Measurements from ENCODE around the gene FOXI2.

The FOXI2 gene

DNA sequence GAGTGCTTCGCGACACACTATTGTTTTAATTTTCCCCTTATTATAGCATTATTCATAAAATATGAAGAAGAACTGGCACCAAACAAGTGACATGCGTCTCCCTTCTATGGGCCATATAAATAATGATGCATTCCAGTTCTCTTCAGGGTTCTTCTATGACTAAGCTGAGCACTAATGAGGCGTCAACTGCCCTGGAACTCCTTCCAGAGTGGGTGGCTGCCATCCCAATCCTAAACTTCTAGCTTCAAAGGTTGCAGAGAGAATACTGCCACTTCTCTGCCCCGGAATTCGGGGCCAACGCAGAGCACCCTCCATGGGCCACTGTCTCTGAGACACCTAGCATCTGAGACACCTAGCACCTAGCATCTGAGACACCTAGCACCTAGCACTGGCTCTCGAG is 37.7 kb upstream of the FOXI2 start:
- Histone ChIP-seq H3K4me3 (ENCODE audit: control insufficient read depth in 1 of 7, extremely low read depth in 1 of 7, insufficient read depth in 4 of 7, low read depth in 2 of 7, low read length in 6 of 7) (no peak overlapping the region), H3K9me3 (ENCODE audit: control extremely low read depth in 1 of 5, control insufficient read depth in 4 of 5, insufficient read depth in 2 of 5, low read depth in 1 of 5, low read length in 4 of 5) (peaks cover 0 to 4% (median 0%) of the 10 kb centered on the region in 5 experiments), H3K4me1 (ENCODE audit: control extremely low read depth in 1 of 4, control insufficient read depth in 4 of 4, insufficient read depth in 4 of 4, low read length in 3 of 4) (no peaks in the 10 kb centered on the region), H3K27ac (ENCODE audit: insufficient read depth in 1 of 2, low read depth in 1 of 2, low read length in 2 of 2, poor library complexity in 1 of 2, severe bottlenecking in 2 of 2) (no peak overlapping the region), H3K36me3 (ENCODE audit: control insufficient read depth in 4 of 4, insufficient read depth in 4 of 4, low read length in 3 of 4) (no peaks in the 10 kb centered on the region), H3K27me3 (replicated peaks in 2 of 5; ENCODE audit: control insufficient read depth in 4 of 5, insufficient read depth in 5 of 5, low read length in 4 of 5) (peaks cover 0 to 8% (median 0%) of the 10 kb centered on the region in 5 experiments)
- 81% methylated on average over 6 of the region's 8 CpGs for WGBS (ENCODE audit: insufficient coverage)
- CTCF ChIA-PET: no interaction called here
- DNase-seq: no peak
- POLR2A ChIA-PET: no interaction called here

DNA sequence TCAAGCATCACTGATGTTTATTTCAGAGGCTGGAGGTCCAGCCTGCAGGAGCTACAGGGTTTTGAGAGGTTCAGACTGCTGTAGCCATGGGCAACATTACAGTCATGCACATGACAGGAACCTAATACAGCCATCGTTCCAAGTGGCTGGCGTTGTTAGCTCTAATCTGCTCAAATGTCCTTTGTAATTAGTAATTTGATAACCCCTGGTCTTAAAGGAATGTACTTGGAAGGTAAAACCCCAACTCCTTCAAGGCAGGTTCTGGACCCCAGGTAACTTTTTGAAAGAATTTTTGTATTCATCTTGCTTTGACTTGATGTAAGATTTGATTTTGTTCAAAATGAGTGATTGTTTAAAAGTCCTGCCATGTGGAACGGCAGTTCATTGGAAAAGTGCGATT is 34.7 kb upstream of the FOXI2 start:
- Histone ChIP-seq H3K27ac (ENCODE audit: insufficient read depth in 1 of 2, low read depth in 1 of 2, low read length in 2 of 2, poor library complexity in 1 of 2, severe bottlenecking in 2 of 2) (no peak overlapping the region), H3K4me1 (ENCODE audit: control extremely low read depth in 1 of 4, control insufficient read depth in 4 of 4, insufficient read depth in 4 of 4, low read length in 3 of 4) (no peaks in the 10 kb centered on the region), H3K4me3 (ENCODE audit: control insufficient read depth in 1 of 7, extremely low read depth in 1 of 7, insufficient read depth in 4 of 7, low read depth in 2 of 7, low read length in 6 of 7) (no peak overlapping the region), H3K27me3 (replicated peaks in 2 of 5; ENCODE audit: control insufficient read depth in 4 of 5, insufficient read depth in 5 of 5, low read length in 4 of 5) (peaks cover 0 to 4% (median 2%) of the 10 kb centered on the region in 5 experiments), H3K9me3 (ENCODE audit: control extremely low read depth in 1 of 5, control insufficient read depth in 4 of 5, insufficient read depth in 2 of 5, low read depth in 1 of 5, low read length in 4 of 5) (no peaks in the 10 kb centered on the region), H3K36me3 (ENCODE audit: control insufficient read depth in 4 of 4, insufficient read depth in 4 of 4, low read length in 3 of 4) (no peaks in the 10 kb centered on the region)
- ChIA-PET POLR2A (no interaction called here), CTCF (no interaction called here)
- WGBS (ENCODE audit: insufficient coverage): 90% methylated on average over 4 of the region's 4 CpGs
- DNase-seq: no peak

DNA sequence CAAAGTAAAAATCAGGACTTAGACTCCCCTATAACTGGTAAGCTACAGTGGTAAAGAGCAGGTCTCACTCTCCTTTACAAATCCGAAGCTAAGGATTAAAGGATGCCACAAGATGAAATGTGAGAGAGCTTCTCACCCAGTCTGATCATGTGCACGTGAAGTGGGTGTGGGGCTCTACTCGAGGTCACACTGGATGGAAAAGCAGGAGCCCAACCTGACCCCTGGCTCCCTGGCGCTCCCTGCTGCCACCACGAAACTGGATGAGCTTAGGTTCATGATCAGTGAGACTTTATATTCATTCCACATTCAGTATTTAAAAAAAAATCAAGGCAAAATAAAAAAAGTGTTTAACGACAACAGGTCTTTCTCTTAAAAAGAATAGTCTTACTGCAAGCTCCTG is 21.7 kb upstream of the FOXI2 start:
- ChIA-PET POLR2A (no interaction called here), CTCF (interaction anchor here (0.6 to 4.2 kb wide), 17 partner anchors 25 to 1315 kb away, joined by 3 to 53 read pairs (median 3); no protein-coding TSS in a partner anchor)
- H3K36me3 ChIP-seq (ENCODE audit: control insufficient read depth in 4 of 4, insufficient read depth in 4 of 4, low read length in 3 of 4): no peaks in the 10 kb centered on the region
- DNase-seq: no peak
- no peaks in the 10 kb centered on the region for H3K27me3 ChIP-seq (replicated peaks in 2 of 5; ENCODE audit: control insufficient read depth in 4 of 5, insufficient read depth in 5 of 5, low read length in 4 of 5)
- WGBS (ENCODE audit: insufficient coverage): 88% methylated on average over 1 of the region's 6 CpGs
- H3K4me3 ChIP-seq (ENCODE audit: control insufficient read depth in 1 of 7, extremely low read depth in 1 of 7, insufficient read depth in 4 of 7, low read depth in 2 of 7, low read length in 6 of 7): no peak overlapping the region
- H3K27ac ChIP-seq (ENCODE audit: insufficient read depth in 1 of 2, low read depth in 1 of 2, low read length in 2 of 2, poor library complexity in 1 of 2, severe bottlenecking in 2 of 2): no peak overlapping the region
- no peaks in the 10 kb centered on the region for H3K9me3 ChIP-seq (ENCODE audit: control extremely low read depth in 1 of 5, control insufficient read depth in 4 of 5, insufficient read depth in 2 of 5, low read depth in 1 of 5, low read length in 4 of 5)
- no peaks in the 10 kb centered on the region for H3K4me1 ChIP-seq (ENCODE audit: control extremely low read depth in 1 of 4, control insufficient read depth in 4 of 4, insufficient read depth in 4 of 4, low read length in 3 of 4)

DNA sequence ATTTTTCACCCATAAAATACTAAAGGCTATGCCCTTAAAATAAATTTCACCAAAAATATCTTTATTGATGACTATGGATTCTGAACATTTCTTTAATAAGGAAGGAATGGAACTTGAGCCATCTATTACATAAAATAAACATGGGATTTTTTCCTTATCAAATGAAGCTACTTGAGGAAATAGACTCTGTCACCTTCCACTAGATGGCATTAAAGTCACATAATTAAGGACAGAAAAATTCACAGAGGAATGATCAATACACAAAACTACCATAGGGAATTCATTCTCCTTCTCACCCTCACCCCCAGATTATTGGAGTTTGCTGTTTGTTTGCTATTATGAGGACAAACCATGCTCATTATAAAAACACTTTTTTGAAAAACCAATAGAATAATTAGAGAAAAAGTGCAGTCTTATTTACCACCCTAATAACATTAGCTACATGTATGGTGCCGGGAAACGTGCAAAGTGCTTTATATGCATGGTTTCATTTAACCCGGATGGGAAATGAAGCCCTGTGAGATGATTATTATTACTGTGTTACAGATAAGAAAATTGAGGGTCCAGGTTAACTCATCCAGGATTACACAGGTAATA is 21.1 kb upstream of the FOXI2 start:
- H3K27ac ChIP-seq (ENCODE audit: insufficient read depth in 1 of 2, low read depth in 1 of 2, low read length in 2 of 2, poor library complexity in 1 of 2, severe bottlenecking in 2 of 2): no peak overlapping the region
- H3K27me3 ChIP-seq (replicated peaks in 2 of 5; ENCODE audit: control insufficient read depth in 4 of 5, insufficient read depth in 5 of 5, low read length in 4 of 5): no peaks in the 10 kb centered on the region
- H3K9me3 ChIP-seq (ENCODE audit: control extremely low read depth in 1 of 5, control insufficient read depth in 4 of 5, insufficient read depth in 2 of 5, low read depth in 1 of 5, low read length in 4 of 5): no peaks in the 10 kb centered on the region
- CTCF ChIA-PET: interaction anchor here (0.6 to 4.2 kb wide), 18 partner anchors 42 to 496 kb away, joined by 3 to 53 read pairs (median 3); no protein-coding TSS in a partner anchor
- no peaks in the 10 kb centered on the region for H3K4me1 ChIP-seq (ENCODE audit: control extremely low read depth in 1 of 4, control insufficient read depth in 4 of 4, insufficient read depth in 4 of 4, low read length in 3 of 4)
- no CpG with 5 or more reads among the region's 3 CpGs for WGBS (ENCODE audit: insufficient coverage)
- H3K36me3 ChIP-seq (ENCODE audit: control insufficient read depth in 4 of 4, insufficient read depth in 4 of 4, low read length in 3 of 4): no peaks in the 10 kb centered on the region
- POLR2A ChIA-PET: no interaction called here
- no peak overlapping the region for H3K4me3 ChIP-seq (ENCODE audit: control insufficient read depth in 1 of 7, extremely low read depth in 1 of 7, insufficient read depth in 4 of 7, low read depth in 2 of 7, low read length in 6 of 7)
- DNase-seq: peak; percentile 55 to 64 (median 56)

DNA sequence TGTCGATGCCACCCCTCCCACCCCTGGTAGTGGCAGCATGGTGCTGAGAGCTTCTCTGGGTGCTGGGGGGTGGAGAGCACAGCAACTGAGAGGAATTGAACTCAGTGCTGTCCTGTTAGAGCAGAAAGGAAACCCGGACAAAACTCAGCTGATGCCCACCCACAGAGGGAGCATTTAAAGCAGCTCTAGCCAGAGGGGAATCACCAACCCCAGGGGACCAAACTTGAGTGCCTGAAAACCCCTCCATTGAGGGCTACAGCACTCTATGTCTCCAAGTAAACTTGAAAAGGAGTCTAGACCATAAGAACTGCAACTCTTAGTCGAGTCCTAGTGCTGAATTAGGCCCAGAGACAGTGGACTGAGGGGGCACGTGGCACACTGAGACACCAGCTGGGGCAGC is 16.8 kb upstream of the FOXI2 start:
- H3K36me3 ChIP-seq (ENCODE audit: control insufficient read depth in 4 of 4, insufficient read depth in 4 of 4, low read length in 3 of 4): no peaks in the 10 kb centered on the region
- no peak overlapping the region for H3K27ac ChIP-seq (ENCODE audit: insufficient read depth in 1 of 2, low read depth in 1 of 2, low read length in 2 of 2, poor library complexity in 1 of 2, severe bottlenecking in 2 of 2)
- 79% methylated on average over 2 of the region's 4 CpGs for whole genome bisulfite sequencing (ENCODE audit: insufficient coverage)
- DNase-seq: no peak
- H3K27me3 ChIP-seq (replicated peaks in 2 of 5; ENCODE audit: control insufficient read depth in 4 of 5, insufficient read depth in 5 of 5, low read length in 4 of 5): no peaks in the 10 kb centered on the region
- H3K4me3 ChIP-seq (ENCODE audit: control insufficient read depth in 1 of 7, extremely low read depth in 1 of 7, insufficient read depth in 4 of 7, low read depth in 2 of 7, low read length in 6 of 7): no peak overlapping the region
- H3K9me3 ChIP-seq (ENCODE audit: control extremely low read depth in 1 of 5, control insufficient read depth in 4 of 5, insufficient read depth in 2 of 5, low read depth in 1 of 5, low read length in 4 of 5): peaks cover 0 to 7% (median 0%) of the 10 kb centered on the region in 5 experiments
- ChIA-PET CTCF (interaction anchor here (1.2 to 3.5 kb wide), 2 partner anchors 93 to 132 kb away, joined by 3 to 12 read pairs; no protein-coding TSS in a partner anchor), POLR2A (no interaction called here)
- H3K4me1 ChIP-seq (ENCODE audit: control extremely low read depth in 1 of 4, control insufficient read depth in 4 of 4, insufficient read depth in 4 of 4, low read length in 3 of 4): no peaks in the 10 kb centered on the region

DNA sequence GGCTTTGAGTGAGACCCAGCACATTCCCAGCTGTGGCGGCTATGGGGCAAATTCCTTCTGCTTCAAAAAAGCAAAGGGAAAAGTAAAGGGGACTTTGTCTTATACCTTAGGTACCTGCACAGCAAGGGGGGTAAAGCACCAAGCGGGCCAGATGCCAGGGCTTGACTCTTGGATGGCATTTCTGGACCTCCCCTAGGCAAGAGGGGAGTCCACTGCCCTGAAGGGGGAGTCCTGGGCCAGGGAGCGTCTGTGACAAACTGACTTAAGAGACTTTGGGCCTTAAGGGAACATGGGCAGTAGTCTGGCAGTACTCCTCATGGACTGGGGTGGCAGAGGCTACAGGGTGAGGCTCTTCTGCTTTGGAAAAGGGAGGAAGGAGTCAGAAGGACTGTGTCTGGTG is 16.1 kb upstream of the FOXI2 start:
- H3K27ac ChIP-seq (ENCODE audit: insufficient read depth in 1 of 2, low read depth in 1 of 2, low read length in 2 of 2, poor library complexity in 1 of 2, severe bottlenecking in 2 of 2): no peak overlapping the region
- POLR2A ChIA-PET: no interaction called here
- CTCF ChIA-PET: interaction anchor here (3.5 kb wide), 1 partner anchor 92 kb away, joined by 12 read pairs; no protein-coding TSS in a partner anchor
- H3K4me3 ChIP-seq (ENCODE audit: control insufficient read depth in 1 of 7, extremely low read depth in 1 of 7, insufficient read depth in 4 of 7, low read depth in 2 of 7, low read length in 6 of 7): no peak overlapping the region
- 50% methylated on average over 2 of the region's 3 CpGs for WGBS (ENCODE audit: insufficient coverage)
- peaks cover 0 to 8% (median 0%) of the 10 kb centered on the region in 5 experiments for H3K9me3 ChIP-seq (ENCODE audit: control extremely low read depth in 1 of 5, control insufficient read depth in 4 of 5, insufficient read depth in 2 of 5, low read depth in 1 of 5, low read length in 4 of 5)
- DNase-seq: no peak
- no peaks in the 10 kb centered on the region for H3K4me1 ChIP-seq (ENCODE audit: control extremely low read depth in 1 of 4, control insufficient read depth in 4 of 4, insufficient read depth in 4 of 4, low read length in 3 of 4)
- H3K36me3 ChIP-seq (ENCODE audit: control insufficient read depth in 4 of 4, insufficient read depth in 4 of 4, low read length in 3 of 4): no peaks in the 10 kb centered on the region
- H3K27me3 ChIP-seq (replicated peaks in 2 of 5; ENCODE audit: control insufficient read depth in 4 of 5, insufficient read depth in 5 of 5, low read length in 4 of 5): no peaks in the 10 kb centered on the region

DNA sequence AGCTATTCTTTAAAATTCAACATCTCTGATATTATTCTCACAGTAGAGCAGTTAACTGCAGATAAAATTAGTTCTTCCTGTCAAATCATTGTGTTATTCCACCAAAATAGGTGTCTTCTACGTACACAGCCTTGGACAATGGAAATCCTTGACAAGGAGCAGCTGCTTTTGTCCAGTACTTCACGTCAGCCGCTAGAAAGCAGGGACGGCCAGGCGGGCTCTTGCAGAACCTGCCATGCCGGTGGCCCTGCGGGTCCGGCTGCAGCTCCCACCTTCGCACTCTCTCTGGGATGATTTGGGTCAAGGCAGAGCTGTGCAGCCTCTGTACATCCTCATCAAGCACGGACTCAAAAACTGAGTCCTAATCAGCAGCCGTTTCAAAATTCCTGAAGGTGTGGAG is 2.2 kb upstream of the FOXI2 start:
- Histone ChIP-seq H3K27ac (ENCODE audit: insufficient read depth in 1 of 2, low read depth in 1 of 2, low read length in 2 of 2, poor library complexity in 1 of 2, severe bottlenecking in 2 of 2) (no peak overlapping the region), H3K4me1 (ENCODE audit: control extremely low read depth in 1 of 4, control insufficient read depth in 4 of 4, insufficient read depth in 4 of 4, low read length in 3 of 4) (peaks cover 0 to 26% (median 16%) of the 10 kb centered on the region in 4 experiments), H3K36me3 (ENCODE audit: control insufficient read depth in 4 of 4, insufficient read depth in 4 of 4, low read length in 3 of 4) (no peaks in the 10 kb centered on the region), H3K27me3 (replicated peaks in 2 of 5; ENCODE audit: control insufficient read depth in 4 of 5, insufficient read depth in 5 of 5, low read length in 4 of 5) (peaks cover 6 to 66% (median 19%) of the 10 kb centered on the region in 5 experiments), H3K9me3 (ENCODE audit: control extremely low read depth in 1 of 5, control insufficient read depth in 4 of 5, insufficient read depth in 2 of 5, low read depth in 1 of 5, low read length in 4 of 5) (peaks cover 0 to 7% (median 1%) of the 10 kb centered on the region in 5 experiments), H3K4me3 (ENCODE audit: control insufficient read depth in 1 of 7, extremely low read depth in 1 of 7, insufficient read depth in 4 of 7, low read depth in 2 of 7, low read length in 6 of 7) (no peak overlapping the region)
- 45% methylated on average over 11 of the region's 11 CpGs for WGBS (ENCODE audit: insufficient coverage)
- no peak for DNase-seq
- ChIA-PET POLR2A (no interaction called here), CTCF (no interaction called here)
